GM18873 (cell line): ENCODE measurements around the gene TGM6.

Source experiments
- ATAC-seq: cut with Tn5 transposase; IDR thresholded peaks from one replicate; pipeline ENCODE4 v1.9.1; 2021; ENCODE audit warnings: mild to moderate bottlenecking, moderate library complexity, moderate number of reproducible peaks; ENCODE audit not compliant: unreplicated experiment, low FRiP score

The TGM6 gene

DNA sequence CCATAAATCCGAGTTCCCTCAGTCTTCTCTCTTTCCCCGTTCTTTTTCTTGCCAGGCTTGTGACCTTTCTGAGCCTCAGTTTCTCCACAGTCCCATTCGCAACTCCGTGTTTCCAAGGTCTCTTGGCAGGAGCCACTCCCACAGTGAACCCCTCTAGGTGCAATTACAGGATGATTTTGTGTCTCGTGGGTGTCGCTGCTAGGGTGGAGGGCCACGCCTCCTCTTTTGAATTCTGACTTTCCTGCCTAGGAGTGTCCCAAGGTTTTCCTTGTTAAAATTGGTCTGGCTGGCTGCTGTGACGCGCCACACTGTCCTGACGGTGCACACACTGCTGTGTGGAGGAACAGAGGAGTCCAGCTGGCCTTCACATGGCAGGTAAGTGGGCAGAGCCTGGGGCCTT is at the start of gene TGM6:
TSS of gene TGM6 (plus strand) at position 301 of the 400 bp plus-strand sequence. CDS start at position 369, 68 bp downstream.
- no peak for ATAC-seq

DNA sequence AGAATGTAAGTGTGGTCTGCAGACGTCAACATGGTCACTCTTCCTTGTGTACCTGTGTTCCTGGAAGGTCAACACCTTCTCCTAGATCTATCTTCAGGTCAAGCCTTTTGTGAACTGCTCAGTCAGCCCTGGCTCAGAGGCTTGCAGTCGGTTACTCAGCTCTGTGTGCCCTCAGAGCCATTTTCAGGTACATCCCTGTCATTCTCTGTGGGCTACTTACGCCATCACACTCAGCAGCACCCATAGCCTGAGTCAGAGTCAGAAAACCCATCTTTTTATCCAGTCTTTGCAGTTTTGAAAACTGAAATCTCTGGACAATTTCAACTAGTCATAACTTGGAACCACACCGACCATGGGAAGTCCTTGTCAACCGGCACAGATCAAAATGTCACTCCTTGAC is 49.6 kb upstream of the TGM6 start:
- no peak for ATAC-seq

DNA sequence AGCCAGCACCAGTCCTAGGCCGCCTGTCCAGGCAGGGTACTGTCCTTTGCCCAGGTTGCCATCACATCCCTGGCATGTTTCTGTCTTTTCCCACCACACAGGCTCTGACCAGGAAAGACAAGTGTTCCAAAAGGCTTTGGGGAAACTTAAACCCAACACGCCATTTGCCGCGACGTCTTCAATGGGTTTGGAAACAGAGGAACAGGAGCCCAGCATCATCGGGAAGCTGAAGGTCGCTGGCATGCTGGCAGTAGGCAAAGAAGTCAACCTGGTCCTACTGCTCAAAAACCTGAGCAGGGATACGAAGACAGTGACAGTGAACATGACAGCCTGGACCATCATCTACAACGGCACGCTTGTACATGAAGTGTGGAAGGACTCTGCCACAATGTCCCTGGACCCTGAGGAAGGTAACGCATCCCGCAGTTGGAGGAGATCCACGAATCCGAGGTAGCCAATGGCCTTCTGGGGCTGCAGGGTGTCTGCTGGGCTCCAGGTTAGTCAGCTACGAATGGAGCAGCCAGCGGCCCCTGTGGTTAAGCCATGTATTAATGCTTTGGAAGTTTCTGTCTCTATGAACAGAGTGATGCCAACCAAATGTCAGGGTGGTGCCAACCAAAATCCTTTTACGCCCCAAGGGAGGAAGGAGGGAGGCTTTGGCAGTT is 48.7 kb upstream of the TGM6 start:
- ATAC-seq = no peak

DNA sequence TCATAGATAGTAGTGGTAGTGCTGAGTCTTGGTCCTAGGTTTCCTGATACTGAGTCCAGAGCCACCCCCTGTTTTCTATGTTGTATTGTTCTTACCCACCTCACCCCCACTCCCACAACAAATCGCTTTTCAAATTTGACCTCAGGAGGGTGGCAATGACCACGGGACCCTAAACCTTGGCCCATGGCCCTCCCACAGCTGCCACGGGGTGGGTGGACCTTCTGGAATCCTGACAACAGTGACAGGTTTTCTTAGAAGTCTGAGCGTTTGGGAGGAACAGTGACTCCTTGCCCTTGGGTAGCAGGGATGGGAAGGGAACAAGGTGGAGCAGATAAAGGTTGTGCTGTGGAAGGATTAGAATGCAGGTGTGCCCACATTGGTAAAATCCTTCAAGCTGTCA is 48.0 kb upstream of the TGM6 start:
- no peak for ATAC-seq

DNA sequence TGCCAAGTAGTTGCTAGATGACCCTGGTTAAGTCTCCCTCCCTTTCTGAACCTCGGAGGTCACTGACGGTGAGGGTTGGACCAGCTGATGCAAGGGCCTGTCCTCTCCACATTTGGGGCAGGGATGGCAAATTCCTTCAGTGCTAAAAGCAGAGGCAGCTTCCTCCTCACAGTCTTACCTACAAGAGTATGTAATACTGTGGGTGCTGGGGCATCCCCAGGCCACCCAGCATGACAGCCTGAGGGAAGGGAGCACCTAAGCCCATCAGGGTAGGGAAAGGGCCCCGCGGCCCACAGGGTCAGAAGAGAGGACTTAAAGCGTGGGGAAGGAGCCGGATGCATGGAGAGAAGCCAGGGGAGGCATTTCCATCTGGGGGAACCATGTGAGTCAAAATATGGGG is 46.9 kb upstream of the TGM6 start:
- no peak for ATAC-seq

DNA sequence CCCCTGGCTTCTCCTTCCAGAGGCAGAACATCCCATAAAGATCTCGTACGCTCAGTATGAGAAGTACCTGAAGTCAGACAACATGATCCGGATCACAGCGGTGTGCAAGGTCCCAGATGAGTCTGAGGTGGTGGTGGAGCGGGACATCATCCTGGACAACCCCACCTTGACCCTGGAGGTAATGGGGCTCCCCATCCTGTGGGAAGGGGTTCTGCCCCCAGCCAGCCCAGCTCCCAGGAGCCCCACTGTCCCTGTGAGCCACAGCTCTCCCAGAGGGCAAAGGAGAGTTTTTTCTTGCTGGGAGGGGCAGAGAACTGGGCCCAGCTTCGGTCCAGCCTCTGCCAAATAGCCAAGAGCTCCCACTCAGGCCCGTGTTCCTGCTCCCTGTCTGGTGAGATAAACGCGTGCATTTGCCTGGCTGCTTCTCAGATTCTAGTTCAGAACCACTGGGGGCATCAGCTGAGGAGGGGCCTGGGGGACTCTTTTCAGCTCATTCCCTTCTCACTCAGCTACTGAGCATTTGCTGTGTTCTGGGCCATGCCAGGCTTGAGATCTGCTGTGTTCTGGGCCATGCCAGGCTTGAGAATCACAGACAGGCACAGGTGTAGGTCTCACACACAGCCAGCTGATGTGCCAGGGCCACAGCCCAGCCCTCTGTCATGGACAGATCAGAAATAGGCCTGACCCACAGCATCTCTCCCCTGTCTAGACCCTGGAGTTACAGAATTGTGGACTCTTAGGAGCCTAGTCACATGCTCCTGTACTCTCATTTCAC is 45.4 kb upstream of the TGM6 start:
- ATAC-seq = no peak

DNA sequence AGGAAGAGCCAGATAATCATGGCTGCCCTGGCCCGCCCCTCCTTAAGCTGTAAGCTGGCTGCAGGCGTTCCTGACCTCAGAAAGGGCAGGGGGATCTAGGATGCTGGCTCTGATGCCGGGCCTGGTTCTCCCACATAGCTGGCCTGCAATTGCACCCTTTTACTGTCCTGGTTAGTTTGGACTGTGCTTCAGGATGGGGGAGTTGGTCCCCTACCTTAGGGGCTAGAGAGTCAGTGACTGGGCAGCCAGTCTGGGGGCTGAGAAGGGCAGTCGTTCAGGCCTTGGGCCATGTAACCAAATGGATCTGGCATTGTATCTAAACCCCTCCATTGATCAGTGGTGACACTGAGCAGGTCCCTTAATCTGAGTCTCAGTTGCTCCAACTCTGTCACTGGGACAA is 44.2 kb upstream of the TGM6 start:
- no peak for ATAC-seq

DNA sequence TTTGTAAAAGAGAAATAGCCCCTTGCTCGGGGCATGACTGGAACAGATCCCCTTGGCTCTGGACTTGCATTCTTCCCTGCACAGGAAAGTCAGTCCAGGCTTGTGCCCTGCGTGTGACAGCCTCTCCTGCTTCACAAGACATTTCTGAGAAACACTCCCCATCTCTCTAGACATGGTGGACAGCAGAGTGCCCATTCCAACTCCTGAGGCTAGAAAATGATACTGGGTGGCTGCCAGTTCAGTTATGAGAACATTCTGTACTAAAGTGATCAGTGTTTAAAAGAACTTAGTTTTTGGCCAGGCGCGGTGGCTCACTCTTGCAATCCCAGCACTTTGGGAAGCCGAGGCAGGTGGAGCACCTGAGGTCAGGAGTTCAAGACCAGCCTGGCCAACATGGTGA is 43.6 kb upstream of the TGM6 start:
- no peak for ATAC-seq

DNA sequence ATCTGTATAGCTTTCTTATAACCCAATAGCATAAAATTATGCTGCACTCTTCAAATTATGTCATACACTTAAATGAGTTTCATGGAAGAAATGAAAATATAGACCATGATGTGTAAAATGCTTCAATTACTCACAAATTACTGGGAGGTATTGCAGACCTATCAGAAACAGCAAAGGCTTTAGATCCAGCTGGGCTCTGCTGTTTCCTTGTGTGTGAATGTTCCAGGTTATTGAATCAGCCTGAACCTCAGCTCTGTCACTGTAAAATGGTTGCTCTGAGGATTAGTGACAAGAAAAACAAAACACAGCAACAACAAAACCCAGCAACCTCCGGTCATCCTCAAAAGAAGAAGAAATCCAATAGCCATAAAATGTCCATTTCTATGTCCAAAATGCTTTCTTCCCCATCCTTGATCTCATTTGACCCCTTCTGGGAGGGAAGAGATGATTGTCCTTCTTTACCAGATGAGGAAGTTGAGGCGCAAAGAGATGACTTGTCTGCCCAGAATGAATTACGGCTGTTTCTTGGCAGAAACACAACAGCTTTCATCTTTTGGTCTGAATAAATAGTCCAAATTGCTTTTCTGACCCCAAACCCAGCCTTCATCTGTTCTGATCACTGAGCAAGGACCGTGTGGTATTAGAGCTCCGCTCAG is 42.2 kb upstream of the TGM6 start:
- no peak for ATAC-seq

DNA sequence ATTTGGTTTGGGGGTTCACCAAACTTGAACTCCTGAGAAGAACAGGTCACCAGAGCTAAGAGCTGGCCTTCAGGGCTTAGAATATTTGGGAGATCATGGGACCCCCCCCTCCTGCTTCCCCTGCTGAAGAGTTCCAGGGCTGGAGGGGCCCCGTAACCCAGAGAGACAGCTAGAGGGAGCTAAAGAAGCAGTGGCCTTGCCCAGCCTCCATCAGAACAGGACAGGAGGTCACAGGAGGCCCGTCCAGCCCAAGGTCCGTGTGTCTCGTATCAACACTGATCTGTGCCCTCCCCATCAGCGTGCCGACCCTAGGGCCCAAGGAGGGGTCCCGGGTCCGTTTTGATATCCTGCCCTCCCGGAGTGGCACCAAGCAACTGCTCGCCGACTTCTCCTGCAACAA is 40.6 kb upstream of the TGM6 start:
- no peak for ATAC-seq

DNA sequence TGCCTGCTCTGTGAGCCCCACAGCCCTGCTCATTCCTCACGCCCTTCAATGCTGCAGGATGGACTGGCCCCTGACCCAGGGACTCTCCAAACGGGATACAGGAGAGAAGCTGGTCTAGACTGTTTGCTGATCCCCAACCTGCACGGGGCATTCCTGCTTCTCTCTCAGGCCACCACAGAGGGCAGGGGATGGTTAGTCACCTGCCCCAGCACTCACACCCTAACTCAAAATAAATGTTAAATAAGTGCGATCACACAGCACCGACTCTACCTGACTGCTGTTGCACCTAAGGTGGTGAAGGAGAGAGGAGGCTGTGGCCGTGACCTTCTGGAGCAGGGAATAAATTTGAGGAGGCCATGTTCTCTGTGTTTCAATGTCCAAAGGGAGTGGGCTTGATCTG is 39.9 kb upstream of the TGM6 start:
- no peak for ATAC-seq

DNA sequence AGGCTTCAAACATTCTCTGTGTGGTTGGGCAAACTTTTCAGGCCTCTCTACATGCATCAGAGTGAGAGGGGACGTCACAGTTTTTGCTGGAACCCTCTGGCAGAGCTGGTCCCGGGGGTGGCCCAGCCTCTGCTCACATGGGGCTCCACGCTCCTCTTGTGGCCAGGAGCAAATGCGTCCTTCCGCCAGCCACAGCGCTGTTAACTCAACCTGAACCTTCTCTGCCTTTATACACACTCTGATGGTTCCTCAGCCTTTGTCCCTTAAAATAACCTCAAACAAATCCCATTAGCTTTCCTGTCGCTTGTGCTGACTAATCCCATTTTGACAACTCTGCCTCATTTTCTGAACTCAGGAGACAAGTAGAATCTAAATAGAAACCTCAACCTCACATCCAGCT is 39.4 kb upstream of the TGM6 start:
- ATAC-seq = no peak

DNA sequence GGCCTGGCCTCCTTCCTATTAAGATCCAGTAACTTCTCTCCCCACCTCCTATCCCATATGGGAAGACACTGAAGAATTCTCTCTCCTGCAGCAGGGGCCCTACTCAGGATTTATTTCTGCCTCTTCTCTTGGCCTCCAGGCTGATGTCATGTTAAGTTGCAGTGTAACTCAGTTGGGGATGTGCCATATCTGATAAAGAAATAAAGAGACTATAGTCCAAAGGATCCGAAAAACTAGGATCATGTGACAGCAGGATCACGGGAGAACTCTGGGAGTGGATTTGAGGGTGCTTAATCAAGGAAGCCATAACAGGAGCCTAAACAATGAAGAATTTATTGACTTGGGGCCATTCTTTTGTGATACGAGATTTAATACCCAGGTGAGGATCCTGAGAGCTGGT is 38.5 kb upstream of the TGM6 start:
- no peak for ATAC-seq

DNA sequence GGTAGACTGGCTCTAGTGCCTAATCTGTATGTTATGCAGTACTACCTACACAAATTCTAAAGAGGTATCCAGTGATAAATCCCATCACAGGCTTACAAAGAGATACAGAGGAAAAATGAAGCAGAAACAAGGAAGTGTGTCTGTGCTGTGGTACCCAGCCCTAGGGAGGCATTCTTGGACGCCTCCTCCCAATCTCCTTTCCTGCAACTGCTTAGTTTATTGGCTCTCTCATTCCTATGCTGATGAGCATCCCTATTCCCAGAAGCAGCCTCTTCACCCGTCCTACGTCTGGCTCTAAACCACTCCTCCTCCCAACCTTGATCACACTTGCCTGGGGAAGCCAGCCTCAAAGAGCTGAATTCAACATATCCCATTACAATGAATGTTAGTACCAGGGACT is 34.5 kb upstream of the TGM6 start:
- no peak for ATAC-seq

DNA sequence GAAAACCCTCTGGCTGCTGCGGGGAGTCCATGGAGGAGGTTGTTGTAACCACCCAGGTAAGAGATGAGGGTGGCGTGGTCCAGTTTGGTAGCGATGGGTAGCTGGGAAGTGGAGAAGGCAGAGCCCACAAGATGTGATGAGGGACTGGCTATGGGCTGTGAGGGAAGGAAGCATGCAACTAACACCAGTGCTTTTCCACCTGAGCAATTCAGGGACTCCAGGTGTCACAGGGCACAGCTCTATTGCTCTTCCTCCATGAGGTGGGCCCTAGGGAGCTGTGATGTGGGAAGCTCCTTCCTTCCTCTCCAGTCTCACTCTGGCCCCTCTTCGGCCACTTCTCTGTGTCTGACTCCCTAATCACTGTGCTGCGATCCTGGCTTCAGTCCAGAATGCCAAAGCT is 32.4 kb upstream of the TGM6 start:
- no peak for ATAC-seq

DNA sequence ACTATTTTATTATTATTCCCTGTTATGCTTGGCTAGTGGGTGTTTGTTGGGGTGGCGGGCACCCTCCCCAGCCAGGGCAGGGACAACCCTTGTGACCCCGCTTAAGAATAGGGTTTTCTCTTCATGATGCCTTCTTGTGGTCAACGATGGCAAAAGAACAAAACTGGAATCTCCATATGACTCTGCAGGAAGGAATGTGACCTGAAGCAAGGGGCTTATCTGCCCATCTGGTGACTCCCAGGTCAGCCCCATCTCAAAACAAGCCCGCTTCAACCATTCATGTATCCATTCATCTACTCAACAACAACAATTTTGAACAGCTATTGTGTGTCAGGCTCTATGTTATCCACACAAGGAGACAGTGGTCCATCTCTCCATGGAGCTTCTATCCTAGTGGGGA is 30.9 kb upstream of the TGM6 start:
- ATAC-seq = no peak

DNA sequence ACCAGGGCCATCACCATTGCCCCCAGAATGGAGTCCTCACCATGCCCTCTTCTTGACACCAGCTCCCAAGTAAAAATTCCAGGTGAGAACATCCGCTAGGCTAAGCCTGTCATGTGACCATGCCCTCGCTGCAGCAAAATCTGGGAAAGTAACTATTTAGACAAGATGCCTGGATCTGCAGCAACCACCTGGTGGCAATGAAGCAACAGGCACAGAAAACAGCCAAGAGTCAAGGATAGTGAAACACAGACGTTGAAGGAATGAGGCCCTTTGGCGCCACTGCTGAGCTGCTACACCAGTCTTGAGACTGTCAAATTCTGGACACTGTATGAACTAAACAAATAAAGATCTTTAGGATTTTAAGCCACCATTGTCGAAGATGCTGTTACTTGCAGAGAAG is 30.1 kb upstream of the TGM6 start:
- no peak for ATAC-seq

DNA sequence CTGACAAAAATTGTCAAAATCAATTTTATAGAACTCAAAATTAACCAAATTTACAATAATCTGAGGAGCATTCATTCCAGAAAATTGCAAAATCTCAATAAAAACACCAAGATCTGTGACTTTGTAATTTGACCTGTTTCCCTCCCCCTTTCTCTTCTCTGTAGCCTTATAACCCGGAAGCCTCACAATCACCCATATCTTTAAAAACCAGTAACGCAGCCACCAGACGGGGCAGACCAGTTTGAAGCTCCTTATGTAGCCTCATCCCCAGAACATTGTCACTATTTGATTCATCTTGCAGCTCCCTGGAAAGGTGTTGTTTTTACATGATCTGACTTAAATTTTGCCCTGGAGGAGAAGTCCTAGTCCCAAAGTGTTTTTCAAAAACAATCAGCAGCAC is 27.5 kb upstream of the TGM6 start:
- ATAC-seq = no peak

DNA sequence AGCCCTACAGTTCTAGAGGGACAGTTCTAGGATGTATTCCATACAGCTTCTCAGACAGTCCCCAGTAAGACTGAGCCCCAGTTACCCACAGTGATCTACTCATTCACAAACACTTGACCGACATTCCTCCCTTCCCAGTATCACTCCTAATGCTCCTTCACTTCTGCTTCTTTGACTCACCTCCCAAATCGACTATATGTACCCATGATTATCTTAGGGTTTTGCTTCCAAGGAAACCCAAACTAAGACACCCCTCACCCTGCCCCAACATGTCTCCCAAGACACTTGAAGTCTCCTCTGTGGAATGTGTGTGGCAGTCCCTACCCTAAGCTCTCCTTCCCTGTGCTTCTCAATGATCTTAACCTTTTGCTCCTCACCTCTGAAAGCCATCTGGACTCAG is 23.6 kb upstream of the TGM6 start:
- no peak for ATAC-seq

DNA sequence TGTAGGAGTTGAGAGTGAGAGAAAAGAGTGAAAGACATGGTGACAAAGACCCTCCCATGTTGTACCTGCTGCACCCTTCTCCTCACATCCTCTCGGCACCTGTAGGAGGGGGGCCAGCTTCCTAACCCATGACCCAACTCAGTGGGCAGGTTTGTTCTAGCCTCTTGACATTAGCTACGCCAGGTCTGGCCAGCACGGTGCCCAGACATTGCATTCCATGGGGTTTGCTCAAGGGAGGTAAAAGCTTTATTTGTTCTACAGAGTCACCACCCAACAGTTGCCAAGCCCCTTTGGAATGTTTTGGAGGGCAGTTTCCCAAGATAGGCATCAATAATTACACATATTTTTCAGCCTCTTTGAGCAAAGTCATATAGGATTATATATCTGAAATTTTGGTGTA is 22.7 kb upstream of the TGM6 start:
- no peak for ATAC-seq

DNA sequence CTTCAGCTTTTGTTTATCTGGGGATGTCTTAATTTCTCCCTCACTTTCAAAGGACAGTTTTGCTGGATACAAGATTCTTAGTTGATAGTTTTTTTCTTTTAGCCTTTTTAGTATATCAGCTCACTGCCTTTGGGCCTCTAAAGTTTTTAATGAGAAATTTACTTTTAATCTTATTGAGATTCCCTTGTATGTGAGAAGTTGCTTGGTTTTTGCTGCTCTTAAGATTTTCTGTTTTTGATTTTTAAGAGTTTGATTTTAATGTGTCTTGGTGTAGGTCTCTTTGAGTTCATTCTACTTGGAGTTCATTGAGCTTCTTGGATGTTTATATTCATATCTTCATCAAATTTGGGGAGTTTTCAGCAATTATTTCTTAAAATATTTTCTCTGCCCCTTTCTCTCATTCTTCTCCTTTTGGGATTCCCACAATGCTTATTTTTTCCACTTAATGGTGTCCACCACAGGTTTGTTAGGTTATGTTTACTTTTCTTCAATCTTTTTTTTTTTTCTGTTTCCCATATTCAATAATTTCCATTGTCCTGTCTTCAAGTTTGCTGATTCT is 19.6 kb upstream of the TGM6 start:
- ATAC-seq = no peak

DNA sequence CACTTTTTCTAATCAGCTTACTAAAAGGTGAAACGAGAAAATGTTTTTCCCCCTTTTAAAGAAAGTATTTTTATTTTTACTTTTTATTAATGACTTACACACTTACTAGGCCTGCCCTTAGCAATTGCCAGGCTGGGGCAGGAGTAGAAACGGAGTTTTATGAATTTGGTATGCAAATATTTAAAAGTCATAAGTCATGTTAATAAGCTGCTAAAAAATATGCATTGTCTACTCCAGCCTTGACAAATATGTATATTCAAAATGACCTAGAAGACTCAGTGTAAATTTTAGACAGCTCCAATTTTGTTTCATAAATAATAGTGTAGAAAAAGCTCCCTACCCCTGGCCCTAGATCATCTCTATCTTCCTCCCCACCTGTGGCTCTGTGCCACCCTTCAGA is 17.5 kb upstream of the TGM6 start:
- no peak for ATAC-seq
